GM18507 (cell line): ENCODE results near the gene RHOBTB1.
"Not testable (repeated sequence)": the region's sequence is repeated elsewhere in the genome, so short reads cannot be mapped to it uniquely, and the experiment has no call there.

Experiments
- DNase-seq: peaks from one replicate; pipeline ENCODE4 v3.0.0; 2011; ENCODE audit warnings: low read depth; ENCODE audit not compliant: insufficient read length; ENCODE audit errors: extremely low spot score
- FAIRE-seq: peaks from 2 replicates; lab custom pipeline; 2011; peaks lifted over from hg19 to GRCh38; lab: Jason Lieb, UNC

RHOBTB1 gene

DNA sequence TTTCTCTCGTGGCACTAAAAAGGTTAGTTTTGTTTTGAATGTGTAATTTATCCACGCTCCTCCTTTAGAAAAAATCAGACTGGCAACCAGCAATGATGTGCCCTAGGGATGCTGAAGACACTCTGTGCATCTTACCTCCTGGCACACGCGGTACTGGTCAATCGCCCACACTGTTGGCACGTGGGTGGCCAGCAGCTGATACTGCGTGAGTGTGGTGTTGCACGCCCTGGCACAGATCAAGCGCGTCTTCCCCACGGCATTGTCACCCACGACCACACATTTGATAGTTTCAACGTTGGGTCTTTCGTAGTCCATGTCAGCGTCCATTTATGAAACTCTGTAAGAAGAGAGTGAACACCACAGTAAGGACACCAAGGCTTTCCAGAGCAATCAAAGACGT is 32.8 kb downstream of the RHOBTB1 start:
- FAIRE-seq (no peak), DNase-seq (no peak)

DNA sequence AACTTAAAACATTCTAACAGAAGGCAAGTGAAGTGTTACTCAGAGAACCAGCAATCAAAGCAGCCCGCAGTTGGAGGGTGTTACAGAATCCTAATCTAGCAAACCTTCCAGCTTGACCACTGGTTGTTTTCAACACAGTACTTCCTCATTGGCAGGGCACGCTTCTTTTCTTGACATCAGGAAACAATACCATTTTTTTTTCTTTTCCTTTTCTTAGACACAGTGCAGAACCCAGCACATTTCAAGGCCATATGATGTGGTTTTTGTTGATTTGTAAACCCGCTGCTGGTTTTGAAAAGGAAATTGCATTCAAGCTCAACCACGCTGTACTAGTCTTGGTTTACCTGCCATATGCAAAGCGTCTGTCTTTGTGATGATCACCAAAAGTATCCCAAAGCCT is 33.4 kb downstream of the RHOBTB1 start:
- no peak for FAIRE-seq
- no peak for DNase-seq

DNA sequence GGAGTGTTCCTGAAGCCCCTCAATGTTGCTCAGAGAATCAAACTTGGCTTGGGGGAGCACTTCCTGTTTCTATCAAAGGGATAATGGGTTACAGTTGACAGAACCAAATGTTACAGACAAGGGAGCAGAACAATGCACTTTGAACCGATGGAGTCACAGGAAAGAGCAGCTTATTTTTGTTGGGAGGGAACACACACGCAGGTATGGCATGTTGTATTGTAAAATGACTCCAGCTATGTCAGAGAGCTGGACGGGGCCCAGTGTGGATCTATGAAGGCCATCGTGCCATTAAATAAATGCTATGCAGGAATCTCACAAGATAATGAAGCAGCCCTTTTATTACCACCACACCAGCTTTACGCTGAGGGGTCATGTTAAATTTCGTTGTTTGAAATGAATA is 35.1 kb downstream of the RHOBTB1 start:
- FAIRE-seq (no peak), DNase-seq (no peak)

- no peak for DNase-seq
- FAIRE-seq = no peak
Observed at GRCh38 chr10:60908031-60908430, 36.0 kb downstream of the RHOBTB1 start.

DNA sequence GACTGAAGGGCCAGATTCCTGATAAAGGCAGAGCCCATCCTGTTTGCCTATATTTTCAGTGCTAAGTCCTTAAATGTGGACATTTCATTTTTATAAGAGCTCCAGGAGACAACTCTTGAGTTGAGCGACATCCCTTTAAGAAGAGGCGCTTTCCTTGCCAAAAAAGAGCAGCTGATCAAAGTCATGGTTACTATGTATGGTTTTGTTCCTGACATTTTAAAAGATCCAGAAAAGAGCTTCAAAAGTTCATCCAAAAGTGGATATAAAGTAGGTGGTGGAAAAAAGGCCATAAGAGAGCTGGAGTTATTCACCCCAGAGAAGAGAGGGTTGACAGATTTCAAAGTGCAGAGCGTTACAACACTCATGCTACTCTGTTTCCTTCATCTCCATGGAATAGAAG is 36.7 kb downstream of the RHOBTB1 start:
- FAIRE-seq = no peak
- no peak for DNase-seq

DNA sequence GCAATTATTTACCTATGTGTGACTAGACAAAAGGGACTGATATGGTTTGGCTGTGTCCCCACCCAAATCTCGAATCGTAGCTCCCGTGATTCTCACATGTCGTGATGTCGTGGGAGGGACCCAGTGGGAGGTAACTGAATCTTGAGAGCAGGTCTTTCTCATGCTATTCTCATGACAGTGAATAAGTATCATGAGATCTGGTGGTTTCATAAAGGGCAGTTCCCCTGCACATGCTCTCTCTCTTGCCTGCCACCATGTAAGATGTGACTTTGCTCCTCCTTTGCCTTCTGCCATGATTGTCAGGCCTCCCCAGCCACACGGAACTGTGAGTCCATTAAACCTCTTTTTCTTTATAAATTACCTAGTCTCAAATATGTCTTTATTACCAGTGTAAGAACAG is 37.2 kb downstream of the RHOBTB1 start:
- FAIRE-seq, DNase-seq: not testable (repeated sequence)

GRCh38 chr10:60906411-60906810 is 37.6 kb downstream of the RHOBTB1 start:
- no peak for FAIRE-seq

GRCh38 chr10:60905580-60905979 is 38.4 kb downstream of the RHOBTB1 start:
- DNase-seq (no peak), FAIRE-seq (no peak)

More at GRCh38 chr10:60906411-60906810, 37.6 kb downstream of the RHOBTB1 start:
- DNase-seq = no peak

GRCh38 chr10:60903096-60903495 is 40.9 kb downstream of the RHOBTB1 start:
- DNase-seq = no peak
- FAIRE-seq = no peak

GRCh38 chr10:60901561-60902235 is 42.3 kb downstream of the RHOBTB1 start:
- no peak for DNase-seq
- no peak for FAIRE-seq

DNA sequence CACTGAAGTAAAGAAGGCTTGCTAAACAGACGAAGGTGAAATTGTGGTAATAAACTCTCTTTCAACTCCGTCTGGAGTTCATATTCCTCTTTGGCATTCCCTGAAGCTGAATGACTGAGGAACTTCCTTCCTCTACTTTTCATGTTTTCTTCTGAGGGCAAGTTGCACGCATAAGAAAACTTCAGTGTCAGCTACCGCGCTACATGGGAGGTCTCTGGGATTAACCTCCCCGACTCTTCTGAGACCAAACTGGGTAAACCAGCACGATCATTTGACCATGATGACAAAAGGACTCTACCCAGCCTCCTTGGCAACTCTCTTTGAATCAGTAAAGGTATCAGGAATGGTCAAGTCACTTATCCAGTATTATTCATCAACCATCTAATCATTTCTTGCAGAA is 44.7 kb downstream of the RHOBTB1 start:
- no peak for FAIRE-seq
- DNase-seq = no peak

DNA sequence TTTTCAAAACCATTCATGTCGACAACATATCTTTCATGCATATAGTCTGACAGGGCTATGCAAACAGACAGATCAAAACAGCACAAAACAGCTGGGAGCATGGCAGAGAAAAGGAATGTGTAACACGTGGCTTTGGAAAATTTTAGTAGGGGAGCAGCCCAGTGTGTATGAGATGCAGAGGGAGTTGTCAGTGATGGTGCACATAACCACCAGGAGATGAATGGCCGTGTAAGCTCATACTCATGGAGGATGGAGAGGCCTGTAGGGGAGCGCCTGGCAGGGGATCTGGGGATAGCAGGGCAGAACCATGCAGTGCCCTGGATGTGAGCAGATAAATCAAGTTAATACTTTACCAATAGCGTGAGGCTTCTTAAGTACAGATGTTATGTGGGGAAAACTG is 45.7 kb downstream of the RHOBTB1 start:
- FAIRE-seq (no peak), DNase-seq (no peak)

GRCh38 chr10:60896810-60897209 is 47.2 kb downstream of the RHOBTB1 start:
- no peak for DNase-seq
- no peak for FAIRE-seq

DNA sequence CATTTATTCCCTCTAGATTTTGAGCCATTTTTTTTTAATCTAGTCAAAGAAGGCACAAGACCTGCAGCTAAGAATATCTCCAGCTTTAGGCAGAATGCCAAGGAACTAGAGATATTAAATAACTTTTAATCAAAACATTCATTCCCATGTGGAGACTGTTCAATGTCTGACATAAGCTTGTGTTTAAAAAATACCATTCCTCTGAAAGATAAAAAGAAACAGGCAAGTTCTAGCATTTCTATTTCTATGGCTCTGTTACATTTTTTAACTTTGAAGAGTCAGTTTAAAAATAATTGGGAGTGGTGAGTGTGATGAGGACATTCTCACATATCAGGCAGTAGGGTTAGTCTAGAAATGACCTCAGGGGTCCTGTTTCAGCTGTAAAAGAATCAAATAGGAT is 48.0 kb downstream of the RHOBTB1 start:
- no peak for DNase-seq
- no peak for FAIRE-seq

GRCh38 chr10:60894786-60895185 is 49.2 kb downstream of the RHOBTB1 start:
- DNase-seq (no peak), FAIRE-seq (no peak)

GRCh38 chr10:60893231-60893630 is 50.8 kb downstream of the RHOBTB1 start:
- DNase-seq (no peak), FAIRE-seq (no peak)

DNA sequence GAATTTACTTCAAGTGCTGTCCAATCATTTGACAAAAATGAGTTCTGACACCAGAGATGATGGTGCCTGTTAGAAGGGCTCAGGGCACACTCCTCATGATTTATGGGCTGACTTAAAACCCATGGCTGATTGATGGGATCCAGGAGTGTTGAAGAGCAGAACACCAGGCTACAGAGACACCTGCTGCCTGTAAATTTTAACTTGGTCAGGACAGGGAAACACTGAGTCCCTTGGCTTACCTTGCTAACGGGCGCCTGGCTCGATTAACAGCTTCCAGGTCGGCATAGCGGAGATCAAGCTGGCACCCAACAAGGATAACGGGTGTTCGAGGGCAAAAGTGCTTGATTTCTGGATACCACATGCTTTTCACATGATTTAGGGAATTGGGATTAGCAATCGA is 51.4 kb downstream of the RHOBTB1 start:
- no peak for DNase-seq
- no peak for FAIRE-seq

- DNase-seq (no peak), FAIRE-seq (no peak)
Observed at GRCh38 chr10:60890811-60891210, 53.2 kb downstream of the RHOBTB1 start.

DNA sequence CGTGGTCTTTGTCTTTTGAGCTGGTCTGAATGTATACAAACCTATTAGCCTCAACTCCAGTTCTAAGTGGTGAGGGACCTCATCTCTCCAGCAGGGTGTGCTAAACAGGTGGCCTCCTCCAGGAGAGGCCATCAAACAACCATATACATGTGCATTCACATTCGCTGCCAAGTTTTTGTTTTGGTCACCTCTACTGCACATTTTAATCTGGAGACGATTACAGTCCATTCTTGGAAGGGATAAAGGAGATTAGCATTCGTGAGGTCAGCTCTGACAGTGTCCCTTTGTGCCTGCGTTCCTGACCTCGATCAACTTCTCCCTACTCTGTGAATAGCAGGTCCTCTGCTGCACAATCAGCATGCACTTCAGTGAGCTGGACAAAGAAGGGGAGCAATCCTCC is 60.8 kb downstream of the RHOBTB1 start:
- FAIRE-seq (no peak), DNase-seq (no peak)

DNA sequence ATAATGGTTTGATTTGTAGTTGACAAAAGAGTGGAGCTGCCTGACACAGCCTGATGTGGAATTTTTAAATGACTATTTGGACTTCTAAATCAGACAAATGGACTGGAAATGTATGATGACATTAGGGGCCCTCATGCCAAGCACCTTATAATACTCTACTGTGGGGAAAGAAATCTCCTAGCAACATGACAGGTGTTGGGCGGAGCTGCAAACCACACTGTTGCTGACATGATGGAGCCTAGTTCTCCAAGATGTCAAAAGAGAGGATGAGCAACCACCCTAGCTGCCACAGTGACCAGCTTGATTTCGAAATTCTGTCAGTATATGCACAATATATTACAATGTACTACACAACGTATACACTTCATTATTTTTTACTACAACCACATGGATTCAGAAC is 65.8 kb downstream of the RHOBTB1 start:
- DNase-seq = no peak
- no peak for FAIRE-seq

DNA sequence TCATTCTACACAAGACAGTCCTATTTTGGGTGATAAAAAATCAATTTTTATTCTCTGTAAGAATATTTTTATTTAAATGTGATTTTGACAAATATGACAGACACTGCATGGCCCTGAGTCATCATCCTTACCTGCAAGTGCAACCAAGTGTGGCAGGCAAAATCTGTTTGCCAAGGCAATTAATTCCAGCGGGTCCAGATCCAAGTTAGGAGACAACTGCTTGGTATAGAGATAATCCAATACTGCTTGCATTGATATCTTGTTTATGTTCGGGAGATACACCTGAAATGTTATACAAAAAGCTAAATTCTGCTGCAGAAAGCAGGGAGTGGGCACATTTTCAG is 66.2 kb downstream of the RHOBTB1 start:
- DNase-seq = no peak
- no peak for FAIRE-seq
